Smooth muscle cell (in vitro differentiated cells): ENCODE data around the gene MAP7D3. TPM values are rescaled to one million over a fixed set of nuclear protein-coding genes. Genes with fewer than 3 reads are reported as not detected.
"Not testable (repeated sequence)": the region's sequence is repeated elsewhere in the genome, so short reads cannot be mapped to it uniquely, and the experiment has no call there.

Source experiments
- DNase-seq: peaks from one replicate; lab custom pipeline; 2025; ENCODE audit not compliant: unreplicated experiment; lab: John Stamatoyannopoulos, UW
- H2AFZ ChIP-seq: fragments of 200-600 bp; sonication (generic); 2 replicates; pipeline ENCODE4 v1.6.0; 2016; ENCODE audit warnings: antibody characterized with exemption, low read depth, mild to moderate bottlenecking
- H3F3A ChIP-seq: fragments of 200-600 bp; sonication (generic); 2 replicates; pipeline ENCODE4 v1.6.0; 2017; ENCODE audit warnings: antibody characterized with exemption, low read depth
- H3K27ac ChIP-seq: fragments of 200-600 bp; sonication (generic); 2 replicates; pipeline ENCODE4 v1.5.1; 2016; ENCODE audit warnings: low read depth, mild to moderate bottlenecking
- H3K27me3 ChIP-seq: fragments of 200-600 bp; sonication (generic); 2 replicates; pipeline ENCODE4 v1.6.1; 2016; ENCODE audit warnings: low read depth, mild to moderate bottlenecking
- H3K36me3 ChIP-seq: fragments of 200-600 bp; sonication (generic); 2 replicates; pipeline ENCODE4 v1.5.1; 2016; ENCODE audit warnings: low read depth
- H3K4me1 ChIP-seq: fragments of 200-600 bp; sonication (generic); 2 replicates; pipeline ENCODE4 v1.5.1; 2016; ENCODE audit warnings: low read depth
- H3K4me2 ChIP-seq: fragments of 200-600 bp; sonication (generic); 2 replicates; pipeline ENCODE4 v1.6.0; 2016; ENCODE audit warnings: mild to moderate bottlenecking
- H3K4me3 ChIP-seq: fragments of 200-600 bp; sonication (generic); 2 replicates; pipeline ENCODE4 v1.5.1; 2016; ENCODE audit warnings: mild to moderate bottlenecking
- H3K79me2 ChIP-seq: fragments of 200-600 bp; sonication (generic); 2 replicates; pipeline ENCODE4 v1.6.0; 2016; ENCODE audit warnings: low read depth, mild to moderate bottlenecking
- H3K9ac ChIP-seq: fragments of 200-600 bp; sonication (generic); 2 replicates; pipeline ENCODE4 v1.6.0; 2016; ENCODE audit warnings: low read depth
- H3K9me3 ChIP-seq: fragments of 200-600 bp; sonication (generic); replicated peaks from 2 replicates; pipeline ENCODE4 v1.5.1; 2016; ENCODE audit warnings: low read depth
- H4K20me1 ChIP-seq: fragments of 200-600 bp; sonication (generic); 2 replicates; pipeline ENCODE4 v1.6.0; 2016; ENCODE audit warnings: low read depth
- CTCF ChIP-seq: fragments of 200-600 bp; sonication (generic); IDR thresholded peaks from 2 replicates; pipeline ENCODE4 v1.5.1; 2017; ENCODE audit warnings: borderline replicate concordance, mild to moderate bottlenecking, antibody characterized with exemption; ENCODE audit not compliant: insufficient read depth, poor library complexity, severe bottlenecking
- WGBS: methylation state at CpG from one replicate; pipeline ENCODE4 v1.1.7; 2016; ENCODE audit warnings: low lambda C conversion rate; 5-methylcytosine and 5-hydroxymethylcytosine counted together
- polyA plus RNA-seq: library from polyadenylated mRNA; unstranded; fragments of >200 nt; fragmentation: Nextera tagmentation; extraction: Ambion mirVana; gene quantifications from 2 replicates; pipeline ENCODE4 v1.2.1, GENCODE V29; 2016
- total RNA-seq: library from RNA; depleted of rRNA; stranded (reverse); fragments of >200 nt; gene quantifications from 2 replicates; pipeline ENCODE4 v1.2.3, GENCODE V29; 2014

Gene MAP7D3
- total and polyA plus RNA-seq, 2 experiments from 2014 or later, result 8.1 to 9.3 TPM

- H3K4me1 ChIP-seq, result no peaks in the 10 kb centered on the region
- peak overlapping the region; percentile 79 for H3K9ac ChIP-seq
- no peak for TF ChIP-seq CTCF
- H4K20me1 ChIP-seq, result no peaks in the 10 kb centered on the region
- H2AFZ ChIP-seq, result peak overlapping the region; percentile 85
- H3F3A ChIP-seq, result no peaks in the 10 kb centered on the region
- H3K4me3 ChIP-seq, result peak overlapping the region; percentile 65
- no peaks in the 10 kb centered on the region for H3K27me3 ChIP-seq
- H3K9me3 ChIP-seq, result no peaks in the 10 kb centered on the region
- peak overlapping the region; percentile 83 for H3K4me2 ChIP-seq
- H3K79me2 ChIP-seq, result no peaks in the 10 kb centered on the region
- no peaks in the 10 kb centered on the region for H3K36me3 ChIP-seq
- DNase-seq, result peak; percentile 4
- peak overlapping the region; percentile 28 for H3K27ac ChIP-seq
- WGBS, result 49% methylated on average over 47 of the region's 53 CpGs
Measured at GRCh38 chrX:136250191-136251040, 784 bp downstream of the MAP7D3 start.

- WGBS, result 52% methylated on average over 6 of the region's 6 CpGs
- no peak for DNase-seq
- Histone ChIP-seq H3K4me1 (no peaks in the 10 kb centered on the region), H3K27me3 (no peaks in the 10 kb centered on the region), H3K36me3 (no peaks in the 10 kb centered on the region), H3K4me2 (no peak overlapping the region), H3K79me2 (no peaks in the 10 kb centered on the region), H4K20me1 (no peaks in the 10 kb centered on the region), H3K4me3 (no peak overlapping the region), H3K9ac (no peak overlapping the region), H3K9me3 (no peaks in the 10 kb centered on the region), H3K27ac (no peak overlapping the region), H2AFZ (no peak overlapping the region), H3F3A (no peaks in the 10 kb centered on the region)
- TF ChIP-seq CTCF, result no peak
Measured at GRCh38 chrX:136246201-136246600, 5.0 kb downstream of the MAP7D3 start.

- not testable (repeated sequence) for H3K79me2 ChIP-seq, H3F3A ChIP-seq, H4K20me1 ChIP-seq, H3K9me3 ChIP-seq, H3K4me3 ChIP-seq, H3K27me3 ChIP-seq, H3K36me3 ChIP-seq, H3K4me2 ChIP-seq, H2AFZ ChIP-seq, H3K27ac ChIP-seq, DNase-seq, H3K9ac ChIP-seq, H3K4me1 ChIP-seq
- WGBS, result 92% methylated on average over 4 of the region's 4 CpGs
Measured at GRCh38 chrX:136237849-136238248, 13.4 kb downstream of the MAP7D3 start.

GRCh38 chrX:136237074-136237473 is 14.1 kb downstream of the MAP7D3 start:
- WGBS, result 67% methylated on average over 3 of the region's 3 CpGs

More at GRCh38 chrX:136237074-136237473, 14.1 kb downstream of the MAP7D3 start:
- DNase-seq, result no peak
- TF ChIP-seq CTCF, result no peak
- Histone ChIP-seq H3K9ac (no peak overlapping the region), H2AFZ (no peak overlapping the region), H3K4me1 (no peaks in the 10 kb centered on the region), H3K27me3 (no peaks in the 10 kb centered on the region), H3K27ac (no peak overlapping the region), H4K20me1 (no peaks in the 10 kb centered on the region), H3K9me3 (no peaks in the 10 kb centered on the region), H3K4me3 (no peak overlapping the region), H3K36me3 (no peaks in the 10 kb centered on the region), H3F3A (no peaks in the 10 kb centered on the region), H3K4me2 (no peak overlapping the region), H3K79me2 (no peaks in the 10 kb centered on the region)
